ENCODE measurements around the gene THAP4.

THAP4 gene

DNA sequence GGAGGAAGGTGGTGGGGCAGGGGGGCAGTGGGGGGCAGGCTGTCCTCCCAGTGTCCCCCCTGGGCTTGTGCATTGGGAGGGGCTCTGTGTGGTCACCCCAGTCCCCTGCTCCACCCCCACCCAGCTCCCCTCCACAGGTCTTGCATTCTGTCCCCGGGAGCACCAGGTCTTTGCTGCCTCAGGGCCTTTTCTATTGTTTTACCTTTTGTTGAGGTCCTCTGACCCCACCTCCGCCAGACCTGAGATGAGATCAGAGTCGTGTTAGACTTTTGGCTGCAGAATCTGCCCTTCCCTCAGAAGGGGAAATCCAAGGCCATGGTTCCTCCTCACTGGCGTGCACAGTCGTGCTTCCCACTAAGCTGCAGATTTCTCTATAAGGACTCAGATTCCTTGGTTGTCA lies 21.3 kb upstream of the THAP4 start:
- TF ChIP-seq, protein P1, sequence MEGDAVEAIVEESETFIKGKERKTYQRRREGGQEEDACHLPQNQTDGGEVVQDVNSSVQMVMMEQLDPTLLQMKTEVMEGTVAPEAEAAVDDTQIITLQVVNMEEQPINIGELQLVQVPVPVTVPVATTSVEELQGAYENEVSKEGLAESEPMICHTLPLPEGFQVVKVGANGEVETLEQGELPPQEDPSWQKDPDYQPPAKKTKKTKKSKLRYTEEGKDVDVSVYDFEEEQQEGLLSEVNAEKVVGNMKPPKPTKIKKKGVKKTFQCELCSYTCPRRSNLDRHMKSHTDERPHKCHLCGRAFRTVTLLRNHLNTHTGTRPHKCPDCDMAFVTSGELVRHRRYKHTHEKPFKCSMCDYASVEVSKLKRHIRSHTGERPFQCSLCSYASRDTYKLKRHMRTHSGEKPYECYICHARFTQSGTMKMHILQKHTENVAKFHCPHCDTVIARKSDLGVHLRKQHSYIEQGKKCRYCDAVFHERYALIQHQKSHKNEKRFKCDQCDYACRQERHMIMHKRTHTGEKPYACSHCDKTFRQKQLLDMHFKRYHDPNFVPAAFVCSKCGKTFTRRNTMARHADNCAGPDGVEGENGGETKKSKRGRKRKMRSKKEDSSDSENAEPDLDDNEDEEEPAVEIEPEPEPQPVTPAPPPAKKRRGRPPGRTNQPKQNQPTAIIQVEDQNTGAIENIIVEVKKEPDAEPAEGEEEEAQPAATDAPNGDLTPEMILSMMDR (IDR thresholded peaks at IDR 0.05; ENCODE audit: low read depth, low read length, missing control alignments), result no peak
- Histone ChIP-seq H3K4me3 (ENCODE audit: low read depth, low read length) (no peak overlapping the region), H3K27ac (no peak overlapping the region), H3K36me3 (replicated peaks) (peaks cover 43% of the 10 kb centered on the region), H3K27me3 (replicated peaks) (no peaks in the 10 kb centered on the region)
- DNase-seq, result no peak
- in situ Hi-C loops (cut with HindIII; ENCODE audit: low pct_ligation_motif_present, low sequenced_read_pairs), result no loop called here

DNA sequence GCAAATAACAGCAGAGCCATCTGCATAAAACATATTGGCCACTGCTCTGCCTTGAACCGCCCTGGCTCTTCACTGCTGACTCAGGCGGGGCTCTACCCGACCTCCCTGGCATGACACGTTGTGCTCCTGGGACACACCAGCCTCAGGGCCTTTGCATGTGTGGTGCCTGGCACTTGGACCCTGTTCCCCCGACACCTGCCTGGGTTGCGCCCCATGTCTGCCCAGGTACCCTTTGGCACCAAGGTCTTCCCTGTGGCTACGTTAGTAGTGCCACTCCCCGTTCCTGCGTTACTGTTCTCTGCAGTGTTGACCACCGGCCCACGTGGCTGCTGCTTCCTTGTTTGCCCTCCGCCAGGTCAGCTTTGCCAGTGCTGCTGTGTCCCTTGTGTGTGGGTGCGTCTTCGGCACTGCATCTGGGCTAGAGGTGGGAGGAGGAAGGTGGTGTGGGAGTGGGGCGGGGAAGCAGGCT lies 20.9 kb upstream of the THAP4 start:
- in situ Hi-C loops (cut with HindIII; ENCODE audit: low pct_ligation_motif_present, low sequenced_read_pairs), result no loop called here
- TF ChIP-seq, protein P1 (IDR thresholded peaks at IDR 0.05; ENCODE audit: low read depth, low read length, missing control alignments), result no peak
- no peak for DNase-seq
- Histone ChIP-seq H3K27me3 (replicated peaks) (no peaks in the 10 kb centered on the region), H3K36me3 (replicated peaks) (peaks cover 48% of the 10 kb centered on the region), H3K4me3 (ENCODE audit: low read depth, low read length) (no peak overlapping the region), H3K27ac (no peak overlapping the region)

GRCh38 chr2:241656190-241656741 lies 19.3 kb upstream of the THAP4 start:
- DNase-seq, result no peak
- H3K4me3 ChIP-seq (ENCODE audit: low read depth, low read length), result no peak overlapping the region
- peaks cover 60% of the 10 kb centered on the region for H3K36me3 ChIP-seq (replicated peaks)
- in situ Hi-C loops (cut with HindIII; ENCODE audit: low pct_ligation_motif_present, low sequenced_read_pairs), result no loop called here
- H3K27me3 ChIP-seq (replicated peaks), result no peaks in the 10 kb centered on the region
- no peak overlapping the region for H3K27ac ChIP-seq
- TF ChIP-seq, protein P1 (IDR thresholded peaks at IDR 0.05; ENCODE audit: low read depth, low read length, missing control alignments), result no peak

DNA sequence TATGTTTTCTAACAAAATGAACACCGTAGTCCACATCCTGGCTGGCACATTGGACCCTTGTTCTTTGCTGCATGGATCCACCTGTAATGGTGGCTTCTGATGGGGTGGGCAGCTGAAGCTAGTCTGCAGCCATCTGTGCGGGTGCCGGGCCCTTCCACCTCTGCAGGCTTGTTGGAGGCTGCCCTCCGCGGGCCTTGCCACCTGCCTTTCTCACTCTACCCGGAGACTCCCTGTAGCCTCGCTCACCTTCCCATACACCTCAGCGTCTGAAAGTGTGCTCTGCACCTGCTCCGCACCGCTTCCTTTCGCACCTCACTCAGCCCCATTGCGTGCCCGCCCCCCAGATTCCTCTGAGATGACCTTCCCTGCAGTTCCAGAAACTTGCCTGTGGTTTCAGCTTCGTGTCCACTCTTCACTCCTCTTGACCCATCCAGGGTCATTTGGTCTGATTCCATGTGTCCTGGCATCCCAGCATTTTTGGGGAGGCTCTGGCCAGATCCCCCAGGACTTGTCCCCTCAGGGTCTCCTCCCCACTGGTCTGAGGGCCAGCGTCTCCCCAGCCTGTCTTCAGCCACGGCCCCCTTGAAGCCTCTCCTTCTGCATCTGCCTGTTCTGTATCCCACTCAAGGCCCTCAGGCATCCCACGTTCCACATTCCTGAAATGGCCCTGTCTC lies 18.7 kb upstream of the THAP4 start:
- Histone ChIP-seq H3K27me3 (replicated peaks) (no peaks in the 10 kb centered on the region), H3K36me3 (replicated peaks) (peaks cover 58% of the 10 kb centered on the region), H3K27ac (no peak overlapping the region), H3K4me3 (ENCODE audit: low read depth, low read length) (no peak overlapping the region)
- TF ChIP-seq, protein P1 (IDR thresholded peaks at IDR 0.05; ENCODE audit: low read depth, low read length, missing control alignments), result no peak
- in situ Hi-C loops (cut with HindIII; ENCODE audit: low pct_ligation_motif_present, low sequenced_read_pairs), result no loop called here
- DNase-seq, result no peak

DNA sequence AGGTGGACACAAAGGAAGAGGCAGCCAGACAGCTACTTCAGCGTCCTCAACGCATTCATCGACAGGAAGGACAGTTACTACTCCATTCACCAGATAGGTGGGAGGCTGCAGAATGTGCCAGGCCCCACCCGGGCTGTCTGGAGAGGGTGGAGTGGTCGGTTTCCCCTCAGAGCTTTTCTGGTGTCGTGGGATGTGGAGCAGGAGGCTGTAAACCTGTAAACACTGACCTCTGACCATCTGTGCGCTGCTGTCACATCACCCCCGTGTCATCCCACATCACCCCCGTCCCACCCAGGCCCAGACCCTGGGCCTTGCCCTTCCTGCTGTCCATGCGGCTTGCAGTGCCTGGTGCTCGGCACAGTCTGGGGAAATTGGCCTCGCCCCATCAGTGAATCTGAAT lies 17.6 kb upstream of the THAP4 start:
- no peaks in the 10 kb centered on the region for H3K27me3 ChIP-seq (replicated peaks)
- no peak overlapping the region for H3K4me3 ChIP-seq (ENCODE audit: low read depth, low read length)
- H3K27ac ChIP-seq, result no peak overlapping the region
- DNase-seq, result no peak
- TF ChIP-seq, protein P1 (IDR thresholded peaks at IDR 0.05; ENCODE audit: low read depth, low read length, missing control alignments), result no peak
- peaks cover 51% of the 10 kb centered on the region for H3K36me3 ChIP-seq (replicated peaks)
- in situ Hi-C loops (cut with HindIII; ENCODE audit: low pct_ligation_motif_present, low sequenced_read_pairs), result no loop called here
